C4-2B (cell line): ENCODE data around the gene POLE.

Experiments used
- ZFX ChIP-seq: fragments of 450-650 bp; IDR thresholded peaks from 2 replicates; pipeline ENCODE4 v1.6.1; 2017
- TF ChIP-seq, protein P1 (sequence below): fragments of 450-650 bp; conservative IDR thresholded peaks from 2 replicates; pipeline ENCODE4 v1.5.1; 2017; ENCODE audit warnings: mild to moderate bottlenecking

- TF ChIP-seq, protein P1, sequence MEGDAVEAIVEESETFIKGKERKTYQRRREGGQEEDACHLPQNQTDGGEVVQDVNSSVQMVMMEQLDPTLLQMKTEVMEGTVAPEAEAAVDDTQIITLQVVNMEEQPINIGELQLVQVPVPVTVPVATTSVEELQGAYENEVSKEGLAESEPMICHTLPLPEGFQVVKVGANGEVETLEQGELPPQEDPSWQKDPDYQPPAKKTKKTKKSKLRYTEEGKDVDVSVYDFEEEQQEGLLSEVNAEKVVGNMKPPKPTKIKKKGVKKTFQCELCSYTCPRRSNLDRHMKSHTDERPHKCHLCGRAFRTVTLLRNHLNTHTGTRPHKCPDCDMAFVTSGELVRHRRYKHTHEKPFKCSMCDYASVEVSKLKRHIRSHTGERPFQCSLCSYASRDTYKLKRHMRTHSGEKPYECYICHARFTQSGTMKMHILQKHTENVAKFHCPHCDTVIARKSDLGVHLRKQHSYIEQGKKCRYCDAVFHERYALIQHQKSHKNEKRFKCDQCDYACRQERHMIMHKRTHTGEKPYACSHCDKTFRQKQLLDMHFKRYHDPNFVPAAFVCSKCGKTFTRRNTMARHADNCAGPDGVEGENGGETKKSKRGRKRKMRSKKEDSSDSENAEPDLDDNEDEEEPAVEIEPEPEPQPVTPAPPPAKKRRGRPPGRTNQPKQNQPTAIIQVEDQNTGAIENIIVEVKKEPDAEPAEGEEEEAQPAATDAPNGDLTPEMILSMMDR, result no peak
- no peak for TF ChIP-seq ZFX
These were observed 29.2 kb upstream of the POLE start for GRCh38 chr12:132716356-132716755.
